HCT116 (cell line): Measurements from ENCODE around the gene CCDC66. TPM values are rescaled to one million over a fixed set of nuclear protein-coding genes. Genes with fewer than 3 reads are reported as not detected.

Experiments used
- ATAC-seq: fragments of 200-7000 bp; cut with Tn5 transposase; 2 replicates; pipeline ENCODE4 v1.9.1; 2020; ENCODE audit warnings: mild to moderate bottlenecking, moderate library complexity
- BruUV-seq: library from RNA; stranded (reverse); fragments of 400-500 nt; replicated peaks from 2 replicates; lab custom pipeline; 2021; lab: Mats Ljungman, UMichigan
- CTCF ChIA-PET: fragments of 300-600 bp; sonication (Branson Sonifier 250); formaldehyde crosslinking; loops from one replicate; lab custom pipeline; 2021; ENCODE audit warnings: antibody characterized with exemption; lab: Charles Lee
- POLR2A ChIA-PET: fragments of 300-600, 350-600 bp; sonication (Branson Sonifier 250); formaldehyde crosslinking; loops from one replicate; lab custom pipeline; 2021; ENCODE audit warnings: antibody characterized with exemption; lab: Charles Lee
- RAD21 ChIA-PET, 2 experiments: fragments of 300-600 bp; sonication (Branson Sonifier 250); formaldehyde crosslinking; loops; one replicate each; lab custom pipeline; 2023; ENCODE audit warnings: low total read pairs in 2 of 2; ENCODE audit not compliant: uncharacterized antibody in 2 of 2, unreplicated experiment in 2 of 2, low non-redundant PET in 1 of 2; lab: Charles Lee
- DNase-seq: peaks from one replicate; pipeline ENCODE4 v3.0.0-alpha.2; 2010; ENCODE audit warnings: low read depth, low spot score
- H2AFZ ChIP-seq: fragments of 200-600 bp; shearing (Covaris generic), sonication (generic); 2 replicates; pipeline ENCODE4 v1.6.1; 2017; ENCODE audit warnings: low read depth, mixed run types, mixed read lengths, antibody characterized with exemption, low read length; ENCODE audit not compliant: poor library complexity, severe bottlenecking
- H3K27ac ChIP-seq: 2 replicates; pipeline ENCODE4 v1.5.1; 2012; ENCODE audit warnings: low read depth, low read length
- H3K27me3 ChIP-seq: fragments of 200-600 bp; sonication (generic); 2 replicates; pipeline ENCODE4 v1.6.1; 2016; ENCODE audit warnings: mixed run types, low read length, mixed read lengths; ENCODE audit not compliant: insufficient read depth
- H3K36me3 ChIP-seq, 2 experiments: fragments of 200-500 bp in 1 of 2; fragments of 200-600 bp in 1 of 2; sonication (Bioruptor generic) in 1 of 2; sonication (generic) in 1 of 2; 2 replicates each; pipeline versions ENCODE4 v1.5.1 to v1.6.1; 2014 to 2016; ENCODE audit warnings: low read length in 2 of 2, inconsistent platforms in 1 of 2, mixed read lengths in 1 of 2, mixed run types in 1 of 2; ENCODE audit not compliant: insufficient read depth in 2 of 2, control insufficient read depth in 1 of 2
- H3K4me1 ChIP-seq, 2 experiments: fragments of 200-600 bp in 1 of 2; sonication (generic) in 1 of 2; 2 replicates each; pipeline versions ENCODE4 v1.5.1 to v1.6.1; 2012 to 2017; ENCODE audit warnings: low read length in 2 of 2, inconsistent platforms in 1 of 2, mild to moderate bottlenecking in 1 of 2, mixed read lengths in 1 of 2, mixed run types in 1 of 2, moderate library complexity in 1 of 2; ENCODE audit not compliant: insufficient read depth in 2 of 2, control insufficient read depth in 1 of 2
- H3K4me2 ChIP-seq: fragments of 200-600 bp; sonication (generic); 2 replicates; pipeline ENCODE4 v1.6.1; 2017; ENCODE audit warnings: mixed run types, low read length, mixed read lengths
- H3K4me3 ChIP-seq, 2 experiments: fragments of 200-600 bp in 1 of 2; sonication (generic) in 1 of 2; replicated peaks in 1 of 2; 2 replicates each; pipeline ENCODE4 v1.5.1; 2011 to 2016; ENCODE audit warnings: low read length in 2 of 2, control low read depth in 1 of 2, low read depth in 1 of 2, mild to moderate bottlenecking in 1 of 2, mixed read lengths in 1 of 2, mixed run types in 1 of 2
- H3K79me2 ChIP-seq: fragments of 200-600 bp; sonication (generic); 2 replicates; pipeline ENCODE4 v1.6.1; 2017; ENCODE audit warnings: mild to moderate bottlenecking, mixed run types, low read length, moderate library complexity, mixed read lengths; ENCODE audit not compliant: insufficient read depth
- H3K9ac ChIP-seq: fragments of 200-600 bp; sonication (generic); 2 replicates; pipeline ENCODE4 v1.6.1; 2016; ENCODE audit warnings: low read length, mixed read lengths
- H3K9me2 ChIP-seq: fragments of 200-600 bp; sonication (generic), shearing (Covaris generic); 2 replicates; pipeline ENCODE4 v1.6.1; 2017; ENCODE audit warnings: mixed run types, mild to moderate bottlenecking, moderate library complexity; ENCODE audit not compliant: insufficient read depth
- H3K9me3 ChIP-seq, 2 experiments: fragments of 200-500 bp in 1 of 2; fragments of 200-600 bp in 1 of 2; sonication (Bioruptor generic) in 1 of 2; sonication (generic) in 1 of 2; 2 replicates each; pipeline ENCODE4 v1.6.1; 2014 to 2017; ENCODE audit warnings: low read length in 2 of 2, mixed read lengths in 2 of 2, inconsistent platforms in 1 of 2, low read depth in 1 of 2, mild to moderate bottlenecking in 1 of 2, mixed run types in 1 of 2, moderate library complexity in 1 of 2; ENCODE audit not compliant: control insufficient read depth in 1 of 2, insufficient read depth in 1 of 2
- H4K20me1 ChIP-seq: fragments of 200-600 bp; sonication (generic), shearing (Covaris generic); 2 replicates; pipeline ENCODE4 v1.6.1; 2017; ENCODE audit warnings: mixed run types, mild to moderate bottlenecking, moderate library complexity; ENCODE audit not compliant: insufficient read depth
- EZH2phosphoT487 ChIP-seq: fragments of 200-600 bp; IDR thresholded peaks from 2 replicates; pipeline ENCODE4 v1.6.1; 2018; ENCODE audit warnings: antibody characterized with exemption, borderline replicate concordance
- FOSL1 ChIP-seq: IDR thresholded peaks from 2 replicates; pipeline ENCODE4 v1.6.1; 2012; ENCODE audit warnings: low read depth
- JUND ChIP-seq: IDR thresholded peaks from 2 replicates; pipeline ENCODE4 v1.6.1; 2012
- POLR2AphosphoS5 ChIP-seq: IDR thresholded peaks from 2 replicates; pipeline ENCODE4 v1.6.1; 2011; ENCODE audit warnings: mild to moderate bottlenecking, low read depth, low read length, moderate library complexity
- SP1 ChIP-seq: IDR thresholded peaks from 2 replicates; pipeline ENCODE4 v1.6.1; 2012; ENCODE audit warnings: low read depth
- SRF ChIP-seq: IDR thresholded peaks from 2 replicates; pipeline ENCODE4 v1.6.1; 2012; ENCODE audit warnings: low read depth
- intact Hi-C: fragments of 100-400 bp; cut with micrococcal nuclease; formaldehyde crosslinking; loops from 2 replicates; pipeline ENCODE4 v1.10.0; 2022
- total RNA-seq: library from RNA; stranded (reverse); gene quantifications from one replicate; pipeline ENCODE4 v1.2.1, GENCODE V29; 2021; ENCODE audit not compliant: unreplicated experiment
- TF ChIP-seq, protein P1 (sequence below), 3 experiments: fragments of 200-600 bp in 1 of 3; sonication (generic) in 1 of 3; IDR thresholded peaks in 2 of 3; conservative IDR thresholded peaks in 1 of 3; 2 replicates each; pipeline ENCODE4 v1.5.1; 2012 to 2017; ENCODE audit warnings: low read depth in 2 of 3, low read length in 2 of 3, antibody characterized with exemption in 1 of 3, borderline replicate concordance in 1 of 3, control low read depth in 1 of 3, mild to moderate bottlenecking in 1 of 3, mixed read lengths in 1 of 3, mixed run types in 1 of 3, moderate library complexity in 1 of 3; ENCODE audit not compliant: insufficient read depth in 1 of 3
- TF ChIP-seq, protein P2 (sequence below): IDR thresholded peaks from 2 replicates; pipeline ENCODE4 v1.6.1; 2012; ENCODE audit warnings: low read depth

CCDC66 gene
- total RNA-seq, 1 experiment from 2014 or later, result 16.9 TPM

DNA sequence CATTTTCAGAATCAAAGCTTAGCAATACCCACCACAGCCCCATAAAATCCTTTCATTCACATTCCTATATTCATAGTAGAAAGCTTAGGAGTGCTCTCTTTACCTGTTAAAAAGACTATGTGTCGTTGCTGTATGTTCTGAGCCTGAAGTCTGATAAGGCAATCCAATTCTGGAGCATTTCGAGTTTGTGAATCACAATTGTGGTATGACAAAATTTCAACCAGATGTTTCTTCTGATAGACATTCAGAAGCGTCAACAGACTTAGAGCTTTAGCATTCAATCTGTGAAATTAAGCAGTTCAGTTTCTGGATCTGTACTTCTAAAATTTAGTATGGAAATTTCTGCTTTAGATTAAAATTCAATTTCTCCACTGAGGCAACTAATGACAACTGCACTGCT lies 67.8 kb downstream of the CCDC66 start:
- ChIA-PET CTCF (no interaction called here), POLR2A (no interaction called here), RAD21 (no interaction called here)
- DNase-seq (no peak), ATAC-seq (no peak)
- TF ChIP-seq EZH2phosphoT487 (no peak), SP1 (no peak), SRF (no peak), FOSL1 (no peak), JUND (no peak), POLR2AphosphoS5 (no peak)
- TF ChIP-seq, protein P1, sequence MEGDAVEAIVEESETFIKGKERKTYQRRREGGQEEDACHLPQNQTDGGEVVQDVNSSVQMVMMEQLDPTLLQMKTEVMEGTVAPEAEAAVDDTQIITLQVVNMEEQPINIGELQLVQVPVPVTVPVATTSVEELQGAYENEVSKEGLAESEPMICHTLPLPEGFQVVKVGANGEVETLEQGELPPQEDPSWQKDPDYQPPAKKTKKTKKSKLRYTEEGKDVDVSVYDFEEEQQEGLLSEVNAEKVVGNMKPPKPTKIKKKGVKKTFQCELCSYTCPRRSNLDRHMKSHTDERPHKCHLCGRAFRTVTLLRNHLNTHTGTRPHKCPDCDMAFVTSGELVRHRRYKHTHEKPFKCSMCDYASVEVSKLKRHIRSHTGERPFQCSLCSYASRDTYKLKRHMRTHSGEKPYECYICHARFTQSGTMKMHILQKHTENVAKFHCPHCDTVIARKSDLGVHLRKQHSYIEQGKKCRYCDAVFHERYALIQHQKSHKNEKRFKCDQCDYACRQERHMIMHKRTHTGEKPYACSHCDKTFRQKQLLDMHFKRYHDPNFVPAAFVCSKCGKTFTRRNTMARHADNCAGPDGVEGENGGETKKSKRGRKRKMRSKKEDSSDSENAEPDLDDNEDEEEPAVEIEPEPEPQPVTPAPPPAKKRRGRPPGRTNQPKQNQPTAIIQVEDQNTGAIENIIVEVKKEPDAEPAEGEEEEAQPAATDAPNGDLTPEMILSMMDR (IDR thresholded peaks at IDR 0.05 in 2 of 3, conservative IDR thresholded peaks at IDR 0.05 in 1 of 3; ENCODE audit: borderline replicate concordance in 1 of 3, insufficient read depth in 1 of 3, low read depth in 2 of 3, low read length in 2 of 3), result no peak
- TF ChIP-seq, protein P2, sequence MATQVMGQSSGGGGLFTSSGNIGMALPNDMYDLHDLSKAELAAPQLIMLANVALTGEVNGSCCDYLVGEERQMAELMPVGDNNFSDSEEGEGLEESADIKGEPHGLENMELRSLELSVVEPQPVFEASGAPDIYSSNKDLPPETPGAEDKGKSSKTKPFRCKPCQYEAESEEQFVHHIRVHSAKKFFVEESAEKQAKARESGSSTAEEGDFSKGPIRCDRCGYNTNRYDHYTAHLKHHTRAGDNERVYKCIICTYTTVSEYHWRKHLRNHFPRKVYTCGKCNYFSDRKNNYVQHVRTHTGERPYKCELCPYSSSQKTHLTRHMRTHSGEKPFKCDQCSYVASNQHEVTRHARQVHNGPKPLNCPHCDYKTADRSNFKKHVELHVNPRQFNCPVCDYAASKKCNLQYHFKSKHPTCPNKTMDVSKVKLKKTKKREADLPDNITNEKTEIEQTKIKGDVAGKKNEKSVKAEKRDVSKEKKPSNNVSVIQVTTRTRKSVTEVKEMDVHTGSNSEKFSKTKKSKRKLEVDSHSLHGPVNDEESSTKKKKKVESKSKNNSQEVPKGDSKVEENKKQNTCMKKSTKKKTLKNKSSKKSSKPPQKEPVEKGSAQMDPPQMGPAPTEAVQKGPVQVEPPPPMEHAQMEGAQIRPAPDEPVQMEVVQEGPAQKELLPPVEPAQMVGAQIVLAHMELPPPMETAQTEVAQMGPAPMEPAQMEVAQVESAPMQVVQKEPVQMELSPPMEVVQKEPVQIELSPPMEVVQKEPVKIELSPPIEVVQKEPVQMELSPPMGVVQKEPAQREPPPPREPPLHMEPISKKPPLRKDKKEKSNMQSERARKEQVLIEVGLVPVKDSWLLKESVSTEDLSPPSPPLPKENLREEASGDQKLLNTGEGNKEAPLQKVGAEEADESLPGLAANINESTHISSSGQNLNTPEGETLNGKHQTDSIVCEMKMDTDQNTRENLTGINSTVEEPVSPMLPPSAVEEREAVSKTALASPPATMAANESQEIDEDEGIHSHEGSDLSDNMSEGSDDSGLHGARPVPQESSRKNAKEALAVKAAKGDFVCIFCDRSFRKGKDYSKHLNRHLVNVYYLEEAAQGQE, result no peak
- no peak overlapping the region for H3K27ac ChIP-seq
- H3K9me3 ChIP-seq, result no peaks in the 10 kb centered on the region
- H3K9ac ChIP-seq, result no peak overlapping the region
- no peaks in the 10 kb centered on the region for H4K20me1 ChIP-seq
- no peaks in the 10 kb centered on the region for H3K79me2 ChIP-seq
- no peak overlapping the region for H2AFZ ChIP-seq
- no peaks in the 10 kb centered on the region; a peak in 1 of 4 replicates for H3K4me1 ChIP-seq
- no peaks in the 10 kb centered on the region for H3K27me3 ChIP-seq
- H3K9me2 ChIP-seq, result no peaks in the 10 kb centered on the region
- BruUV-seq, result no TSS peak
- peaks cover 32% of the 10 kb centered on the region in 2 experiments for H3K36me3 ChIP-seq
- intact Hi-C loops, result no loop called here
- H3K4me2 ChIP-seq, result no peak overlapping the region
- no peak overlapping the region for H3K4me3 ChIP-seq
